Endodermal cell (in vitro differentiated cells): Measurements from ENCODE around the gene ZFYVE28. TPM values are rescaled to one million over a fixed set of nuclear protein-coding genes. Genes with fewer than 3 reads are reported as not detected.

ENCODE experiments used
- DNase-seq: peaks from one replicate; pipeline ENCODE4 v3.0.0-alpha.2; 2017
- H3K27ac ChIP-seq: 2 replicates; pipeline ENCODE4 v1.5.1; 2013; ENCODE audit warnings: mild to moderate bottlenecking, low read depth, low read length, moderate library complexity
- H3K27me3 ChIP-seq: 2 replicates; pipeline ENCODE4 v1.6.1; 2013; ENCODE audit warnings: mild to moderate bottlenecking, low read length, moderate library complexity; ENCODE audit not compliant: insufficient read depth, control insufficient read depth, poor library complexity, severe bottlenecking
- H3K36me3 ChIP-seq: 2 replicates; pipeline ENCODE4 v1.7.0; 2013; ENCODE audit warnings: mild to moderate bottlenecking, low read length, moderate library complexity; ENCODE audit not compliant: control insufficient read depth, insufficient read depth
- H3K4me1 ChIP-seq: one replicate; pipeline ENCODE4 v1.7.0; 2013; ENCODE audit warnings: low read length; ENCODE audit not compliant: control insufficient read depth, insufficient read depth
- H3K4me3 ChIP-seq: 2 replicates; pipeline ENCODE4 v1.5.1; 2013; ENCODE audit warnings: mild to moderate bottlenecking, low read length, moderate library complexity
- H3K9ac ChIP-seq: 2 replicates; pipeline ENCODE4 v1.6.1; 2013; ENCODE audit warnings: mild to moderate bottlenecking, low read length, moderate library complexity; ENCODE audit not compliant: poor library complexity, severe bottlenecking; ENCODE audit errors: extremely low read depth
- H3K9me3 ChIP-seq: 2 replicates; pipeline ENCODE4 v1.6.1; 2013; ENCODE audit warnings: mild to moderate bottlenecking, low read length, moderate library complexity; ENCODE audit not compliant: control insufficient read depth
- H3K27ac Mint-ChIP-seq: 2 replicates; pipeline ENCODE4 v1.8.0; 2020; ENCODE audit warnings: mixed read lengths
- H3K27me3 Mint-ChIP-seq: 2 replicates; pipeline ENCODE4 v1.8.0; 2021; ENCODE audit warnings: mild to moderate bottlenecking, mixed read lengths; ENCODE audit not compliant: insufficient read depth
- H3K36me3 Mint-ChIP-seq: 2 replicates; pipeline ENCODE4 v1.8.0; 2020; ENCODE audit warnings: low read depth, mixed read lengths
- H3K4me1 Mint-ChIP-seq: 2 replicates; pipeline ENCODE4 v1.8.0; 2020; ENCODE audit warnings: mixed read lengths
- H3K4me3 Mint-ChIP-seq: 2 replicates; pipeline ENCODE4 v1.8.0; 2020; ENCODE audit warnings: mild to moderate bottlenecking, moderate library complexity, mixed read lengths
- H3K9me3 Mint-ChIP-seq: 2 replicates; pipeline ENCODE4 v1.8.0; 2020; ENCODE audit warnings: mild to moderate bottlenecking, mixed read lengths
- WGBS, 2 experiments: methylation state at CpG; one replicate each; pipeline versions ENCODE4 v1.1.5 to v1.1.7; 2013; ENCODE audit warnings: missing lambda C conversion rate in 2 of 2, mixed read lengths in 1 of 2; ENCODE audit not compliant: insufficient coverage in 1 of 2, insufficient read length in 1 of 2; 5-methylcytosine and 5-hydroxymethylcytosine counted together
- total RNA-seq, 2 donors: library from RNA; stranded (reverse); fragmentation: NEBNext Ultra II Directional in 1 of 2; extraction: Animal tissue kit (Norgen Biotek cat#: 25700) in 1 of 2; gene quantifications; 2 replicates in 1 of 2; 3 replicates in 1 of 2; pipeline ENCODE4 v1.2.1, GENCODE V29; 2021
- TF ChIP-seq, protein P1 (sequence below): fragments of 200-600 bp; sonication (generic); conservative IDR thresholded peaks from 2 replicates; pipeline ENCODE4 v1.5.0; 2021; ENCODE audit warnings: antibody characterized with exemption, mild to moderate bottlenecking

Gene ZFYVE28
- total RNA-seq, 2 donors from 2014 or later, result 0.73 to 1.6 TPM

DNA sequence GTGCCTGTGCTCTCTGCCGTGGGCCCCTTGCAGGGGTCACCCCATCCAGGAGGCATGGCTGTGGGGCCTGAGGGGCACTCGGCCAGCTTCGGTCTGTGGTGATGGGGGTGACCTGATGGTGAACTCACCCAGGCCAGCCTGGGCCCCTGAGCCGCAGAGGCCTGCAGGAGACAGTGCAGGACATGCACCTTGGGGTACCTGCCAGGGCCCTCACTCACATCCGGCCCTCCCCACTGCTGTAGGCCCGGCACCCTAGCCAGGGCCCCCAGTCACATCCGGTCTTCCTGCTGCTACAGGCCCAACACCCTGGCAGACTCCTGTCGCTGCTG lies 7.6 kb upstream of the ZFYVE28 start:
- 89 to 90% methylated on average over 5 to 8 of the region's 8 CpGs for whole genome bisulfite sequencing, 2 experiments
- H3K36me3 Mint-ChIP-seq, result no peaks in the 10 kb centered on the region
- no peak overlapping the region for H3K27ac ChIP-seq
- no peak overlapping the region for H3K27ac Mint-ChIP-seq
- H3K9me3 ChIP-seq, result no peaks in the 10 kb centered on the region
- no peak overlapping the region for H3K4me3 ChIP-seq
- no peaks in the 10 kb centered on the region for H3K4me1 ChIP-seq
- peaks cover 17% of the 10 kb centered on the region for H3K27me3 ChIP-seq
- H3K9me3 Mint-ChIP-seq, result no peaks in the 10 kb centered on the region
- no peaks in the 10 kb centered on the region for H3K4me1 Mint-ChIP-seq
- TF ChIP-seq, protein P1, sequence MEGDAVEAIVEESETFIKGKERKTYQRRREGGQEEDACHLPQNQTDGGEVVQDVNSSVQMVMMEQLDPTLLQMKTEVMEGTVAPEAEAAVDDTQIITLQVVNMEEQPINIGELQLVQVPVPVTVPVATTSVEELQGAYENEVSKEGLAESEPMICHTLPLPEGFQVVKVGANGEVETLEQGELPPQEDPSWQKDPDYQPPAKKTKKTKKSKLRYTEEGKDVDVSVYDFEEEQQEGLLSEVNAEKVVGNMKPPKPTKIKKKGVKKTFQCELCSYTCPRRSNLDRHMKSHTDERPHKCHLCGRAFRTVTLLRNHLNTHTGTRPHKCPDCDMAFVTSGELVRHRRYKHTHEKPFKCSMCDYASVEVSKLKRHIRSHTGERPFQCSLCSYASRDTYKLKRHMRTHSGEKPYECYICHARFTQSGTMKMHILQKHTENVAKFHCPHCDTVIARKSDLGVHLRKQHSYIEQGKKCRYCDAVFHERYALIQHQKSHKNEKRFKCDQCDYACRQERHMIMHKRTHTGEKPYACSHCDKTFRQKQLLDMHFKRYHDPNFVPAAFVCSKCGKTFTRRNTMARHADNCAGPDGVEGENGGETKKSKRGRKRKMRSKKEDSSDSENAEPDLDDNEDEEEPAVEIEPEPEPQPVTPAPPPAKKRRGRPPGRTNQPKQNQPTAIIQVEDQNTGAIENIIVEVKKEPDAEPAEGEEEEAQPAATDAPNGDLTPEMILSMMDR, result no peak
- no peak for DNase-seq
- H3K27me3 Mint-ChIP-seq, result peaks cover 19% of the 10 kb centered on the region
- H3K36me3 ChIP-seq, result no peaks in the 10 kb centered on the region
- no peak overlapping the region for H3K9ac ChIP-seq
- H3K4me3 Mint-ChIP-seq, result no peak overlapping the region

DNA sequence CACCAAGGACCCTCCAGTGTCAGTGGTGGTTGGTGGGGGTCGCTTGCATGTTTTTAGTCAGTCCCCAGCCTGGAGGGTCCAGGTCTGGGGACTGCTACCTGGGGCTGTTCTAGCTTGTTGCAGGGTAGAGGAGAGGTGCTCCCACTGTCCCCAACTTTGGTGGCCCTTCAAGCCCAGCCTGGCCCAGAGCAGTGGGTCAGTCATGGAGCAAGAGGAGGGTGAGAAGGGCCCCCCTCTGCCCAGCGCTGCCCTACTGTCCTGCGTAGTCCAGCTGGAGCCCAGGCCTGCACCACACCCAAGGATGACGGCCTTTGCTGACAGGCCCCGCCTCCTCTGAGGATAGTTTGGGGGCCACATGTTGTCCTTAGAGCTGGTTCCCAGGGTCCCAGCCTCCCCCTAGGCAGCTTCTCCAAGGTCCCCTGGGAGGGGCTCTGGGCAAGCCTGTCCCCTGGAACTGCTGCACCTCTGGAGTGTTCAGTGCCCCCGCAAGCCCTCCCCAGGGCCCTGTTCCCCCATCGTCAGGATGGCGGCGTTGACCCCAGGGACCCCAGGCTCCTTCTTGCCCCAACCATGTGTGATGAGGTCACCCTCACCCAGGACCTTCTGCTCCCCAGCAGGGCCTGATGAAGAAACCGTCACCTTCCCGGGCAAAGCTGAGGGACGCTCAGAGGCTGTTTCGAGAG lies 7.1 kb upstream of the ZFYVE28 start:
- Histone ChIP-seq H3K27me3 (peaks cover 22% of the 10 kb centered on the region), H3K4me3 (no peak overlapping the region), H3K27ac (no peak overlapping the region), H3K4me1 (no peaks in the 10 kb centered on the region), H3K9me3 (no peaks in the 10 kb centered on the region), H3K36me3 (no peaks in the 10 kb centered on the region), H3K9ac (no peak overlapping the region)
- no peak for DNase-seq
- no peaks in the 10 kb centered on the region for H3K36me3 Mint-ChIP-seq
- H3K9me3 Mint-ChIP-seq, result no peaks in the 10 kb centered on the region
- no peak overlapping the region for H3K4me3 Mint-ChIP-seq
- peaks cover 24% of the 10 kb centered on the region for H3K27me3 Mint-ChIP-seq
- H3K27ac Mint-ChIP-seq, result no peak overlapping the region
- WGBS, 2 experiments, result 87 to 92% methylated on average over 7 to 13 of the region's 13 CpGs
- TF ChIP-seq, protein P1, result no peak
- H3K4me1 Mint-ChIP-seq, result no peaks in the 10 kb centered on the region

DNA sequence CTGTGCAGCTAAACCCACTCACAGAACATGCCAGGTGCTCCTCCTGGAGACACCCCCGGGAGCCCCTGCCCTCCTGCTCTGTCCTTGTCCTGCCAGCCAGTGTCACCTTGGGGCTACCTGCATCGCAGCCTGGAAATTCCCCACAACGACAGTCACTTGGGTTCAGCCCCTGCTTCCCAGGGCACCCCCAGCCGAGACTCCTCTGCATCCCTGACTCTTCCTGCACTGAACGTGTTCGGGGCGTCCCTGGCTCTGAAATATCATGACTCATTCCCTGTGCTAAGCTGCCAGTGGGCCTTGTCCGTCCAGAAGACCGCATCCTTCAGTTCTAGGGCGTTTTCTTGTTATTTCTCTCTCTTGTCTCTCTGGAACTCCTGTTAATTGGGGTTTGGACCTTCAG lies 6.1 kb upstream of the ZFYVE28 start:
- TF ChIP-seq, protein P1, result no peak
- 89 to 93% methylated on average over 10 of the region's 10 CpGs for WGBS, 2 experiments
- Histone ChIP-seq H3K27me3 (peaks cover 31% of the 10 kb centered on the region), H3K4me1 (no peaks in the 10 kb centered on the region), H3K27ac (no peak overlapping the region), H3K36me3 (no peaks in the 10 kb centered on the region), H3K9ac (no peak overlapping the region), H3K9me3 (no peaks in the 10 kb centered on the region), H3K4me3 (no peak overlapping the region)
- H3K4me3 Mint-ChIP-seq, result no peak overlapping the region
- H3K9me3 Mint-ChIP-seq, result no peaks in the 10 kb centered on the region
- H3K4me1 Mint-ChIP-seq, result no peaks in the 10 kb centered on the region
- H3K27me3 Mint-ChIP-seq, result peaks cover 33% of the 10 kb centered on the region
- no peaks in the 10 kb centered on the region for H3K36me3 Mint-ChIP-seq
- no peak overlapping the region for H3K27ac Mint-ChIP-seq
- DNase-seq, result peak; percentile 35
